GM19025 (cell line): ENCODE measurements around the gene CDK5RAP2.
"Not testable (repeated sequence)": the region's sequence is repeated elsewhere in the genome, so short reads cannot be mapped to it uniquely, and the experiment has no call there.

Experiments
- ATAC-seq: cut with Tn5 transposase; IDR thresholded peaks from one replicate; pipeline ENCODE4 v1.9.1; 2021; ENCODE audit warnings: mild to moderate bottlenecking, low read depth, moderate library complexity; ENCODE audit not compliant: unreplicated experiment

The CDK5RAP2 gene

GRCh38 chr9:120478208-120478607 lies 101.8 kb downstream of the CDK5RAP2 start:
- no peak for ATAC-seq

GRCh38 chr9:120477534-120478001 lies 102.4 kb downstream of the CDK5RAP2 start:
- no peak for ATAC-seq

- no peak for ATAC-seq
These were observed 104.6 kb downstream of the CDK5RAP2 start for GRCh38 chr9:120475341-120475740.

- ATAC-seq: no peak
These were observed 105.2 kb downstream of the CDK5RAP2 start for GRCh38 chr9:120474591-120475243.

- no peak for ATAC-seq
These were observed 106.4 kb downstream of the CDK5RAP2 start for GRCh38 chr9:120473608-120474007.

GRCh38 chr9:120465685-120466407 lies 114.1 kb downstream of the CDK5RAP2 start:
- ATAC-seq: no peak

- no peak for ATAC-seq
These were observed 115.0 kb downstream of the CDK5RAP2 start for GRCh38 chr9:120464887-120465421.

- ATAC-seq: no peak
These were observed 115.6 kb downstream of the CDK5RAP2 start for GRCh38 chr9:120464176-120464886.

GRCh38 chr9:120463765-120464164 lies 116.2 kb downstream of the CDK5RAP2 start:
- ATAC-seq: no peak

- ATAC-seq: not testable (repeated sequence)
These were observed 118.3 kb downstream of the CDK5RAP2 start for GRCh38 chr9:120461677-120462076.

GRCh38 chr9:120456218-120456617 lies 123.7 kb downstream of the CDK5RAP2 start:
- no peak for ATAC-seq

GRCh38 chr9:120454467-120454866 lies 125.5 kb downstream of the CDK5RAP2 start:
- no peak for ATAC-seq

- ATAC-seq: no peak
These were observed 126.2 kb downstream of the CDK5RAP2 start for GRCh38 chr9:120453792-120454191.

GRCh38 chr9:120452631-120453030 lies 127.3 kb downstream of the CDK5RAP2 start:
- no peak for ATAC-seq

GRCh38 chr9:120450916-120451315 lies 129.1 kb downstream of the CDK5RAP2 start:
- no peak for ATAC-seq

GRCh38 chr9:120449566-120449965 lies 130.4 kb downstream of the CDK5RAP2 start:
- no peak for ATAC-seq

- ATAC-seq: no peak
These were observed 131.9 kb downstream of the CDK5RAP2 start for GRCh38 chr9:120447959-120448500.

- no peak for ATAC-seq
These were observed 133.3 kb downstream of the CDK5RAP2 start for GRCh38 chr9:120446671-120447070.

- no peak for ATAC-seq
These were observed 136.0 kb downstream of the CDK5RAP2 start for GRCh38 chr9:120443976-120444375.

GRCh38 chr9:120443489-120443888 lies 136.5 kb downstream of the CDK5RAP2 start:
- no peak for ATAC-seq
